Activated gamma-delta T cell treated with Interleukin-2 at 50 U/mL for 16 hours (primary cell): Measurements from ENCODE around the gene AMHR2.

Source experiments
- DNase-seq: peaks from one replicate; pipeline ENCODE4 v3.0.0-alpha.2; 2020

The AMHR2 gene

DNA sequence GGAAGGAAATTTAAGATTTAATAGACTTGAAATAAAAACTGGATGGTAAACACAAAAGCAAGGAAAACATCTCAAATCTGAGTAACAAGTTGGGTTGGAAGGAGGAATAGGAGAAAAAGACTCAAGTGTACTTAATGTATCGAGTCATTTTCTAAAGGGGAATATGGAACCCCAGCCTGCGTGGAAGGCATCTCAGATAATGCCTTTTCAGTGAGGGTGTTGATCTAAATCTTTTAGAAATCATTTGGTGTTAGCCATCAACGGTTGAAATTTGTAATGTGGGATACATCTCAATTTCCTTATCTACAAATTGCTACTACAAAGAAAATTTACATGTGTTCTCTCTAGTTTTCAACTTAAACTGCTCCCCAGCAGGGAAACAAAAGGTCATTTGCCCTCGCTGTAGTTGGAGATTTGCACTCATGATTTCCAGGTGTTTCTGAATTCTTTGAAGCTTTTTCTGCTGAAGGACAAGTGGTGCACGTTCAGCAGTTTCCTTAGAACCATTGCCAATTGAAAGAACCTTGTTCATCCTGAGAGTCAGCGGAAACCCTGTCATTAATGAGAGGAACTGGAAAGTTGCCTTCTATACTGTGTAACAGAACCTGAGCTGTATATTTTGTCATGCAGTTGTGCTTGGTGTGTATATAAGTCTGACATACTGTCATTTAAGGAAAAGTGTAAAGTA lies 30.4 kb downstream of the AMHR2 start:
- DNase-seq, result no peak

DNA sequence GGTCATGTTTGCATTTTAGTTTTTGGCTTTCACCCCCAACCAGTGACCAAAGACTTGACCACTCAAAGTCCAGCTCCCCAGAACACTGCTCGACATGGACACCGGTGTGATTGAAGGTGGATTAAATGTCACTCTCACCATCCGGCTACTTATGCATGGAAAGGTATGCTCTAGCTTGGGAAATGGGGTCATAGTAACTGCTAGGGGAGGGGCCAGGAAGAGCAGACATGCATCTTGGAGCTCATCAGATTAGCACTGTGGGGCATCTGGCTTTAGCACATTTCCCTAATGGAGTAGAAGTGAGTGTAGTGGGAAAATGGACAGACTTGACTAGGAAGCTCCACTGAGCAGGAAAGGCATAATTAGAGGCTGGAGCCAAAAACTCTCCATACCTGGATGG lies 31.1 kb downstream of the AMHR2 start:
- no peak for DNase-seq

DNA sequence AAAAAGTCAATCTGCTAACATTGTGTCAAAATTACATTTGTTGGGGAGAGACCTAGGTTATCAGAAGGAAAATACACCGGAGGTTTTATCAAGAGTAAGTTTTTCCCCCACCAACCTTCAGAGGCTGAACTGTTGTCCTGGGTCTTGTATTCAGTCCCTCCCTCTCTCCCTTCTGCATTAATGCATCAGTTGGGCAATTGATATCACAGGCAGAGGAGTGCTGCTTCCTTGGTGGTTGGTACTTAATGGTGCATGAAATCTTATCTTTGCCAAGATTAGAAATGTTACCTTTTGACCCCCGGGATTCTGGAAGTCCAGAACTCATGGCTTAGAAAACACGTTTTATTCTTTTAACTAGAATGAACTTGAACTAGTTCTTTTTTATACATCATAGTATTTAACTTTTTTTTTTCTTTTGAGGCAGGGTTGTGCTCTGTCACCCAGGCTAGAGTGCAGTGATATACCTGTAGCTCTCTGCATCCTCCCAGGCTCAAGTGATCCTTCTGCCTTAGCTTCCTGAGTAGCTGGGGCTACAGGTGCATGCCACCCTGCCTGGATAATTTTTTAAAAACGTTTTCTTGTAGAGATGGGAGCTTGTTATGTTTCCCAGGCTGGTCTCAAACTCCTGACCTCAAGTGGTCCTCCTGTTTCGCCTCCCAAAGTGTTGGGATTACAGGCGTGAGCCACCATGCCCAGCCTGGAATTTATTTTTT lies 33.2 kb downstream of the AMHR2 start:
- no peak for DNase-seq

DNA sequence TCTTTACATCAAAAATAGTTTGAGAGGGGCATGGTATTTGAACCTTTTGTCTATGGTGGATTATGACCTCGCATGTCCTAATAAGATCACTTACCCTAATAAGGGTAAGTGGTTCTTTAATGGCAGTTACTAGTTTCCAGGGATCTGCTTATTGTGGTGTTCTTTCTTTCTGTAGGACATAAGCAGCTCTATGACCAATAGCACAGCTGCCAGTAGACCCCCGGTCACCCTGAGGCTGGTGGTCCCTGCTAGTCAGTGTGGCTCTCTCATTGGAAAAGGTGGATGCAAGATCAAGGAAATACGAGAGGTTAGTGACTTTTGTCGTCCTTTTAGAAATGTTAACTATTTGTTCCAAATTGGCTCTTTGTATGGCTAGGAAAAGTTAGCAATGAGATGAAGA lies 35.4 kb downstream of the AMHR2 start:
- DNase-seq, result no peak

DNA sequence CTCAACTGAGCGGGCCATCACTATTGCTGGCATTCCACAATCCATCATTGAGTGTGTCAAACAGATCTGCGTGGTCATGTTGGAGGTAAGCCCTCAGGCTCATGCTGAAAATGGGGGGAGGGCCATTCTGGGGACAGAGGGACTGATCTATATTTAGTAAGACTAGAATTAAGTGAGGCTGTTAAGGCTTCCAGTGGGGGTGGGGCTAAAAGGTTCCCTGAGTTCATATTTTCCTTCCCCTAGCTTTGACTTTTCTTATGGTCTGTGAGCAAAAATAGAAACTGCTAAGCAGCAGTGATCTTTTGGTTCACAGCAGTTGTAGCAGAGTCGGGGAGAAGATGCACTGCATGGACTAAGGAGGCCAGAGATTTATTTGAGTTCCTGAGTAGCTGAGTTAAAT lies 37.4 kb downstream of the AMHR2 start:
- DNase-seq, result no peak

DNA sequence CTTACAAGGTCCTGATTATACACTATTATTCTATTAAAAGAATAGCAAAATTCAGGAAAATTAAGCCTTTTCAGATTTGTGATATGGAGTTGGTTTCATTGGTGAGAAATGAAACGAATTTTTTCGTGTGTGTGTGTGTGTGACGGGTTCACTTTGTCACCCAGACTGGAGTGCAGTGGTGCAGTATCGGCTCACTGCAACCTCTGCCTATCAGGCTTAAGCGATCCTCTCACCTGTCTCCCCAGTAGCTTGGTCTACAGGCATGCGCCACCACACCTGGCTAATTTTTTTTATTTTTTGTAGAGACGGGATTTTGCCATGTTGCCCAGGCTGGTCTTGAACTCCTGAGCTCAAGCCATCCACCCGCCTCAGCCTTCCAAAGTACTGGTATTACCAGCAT lies 37.9 kb downstream of the AMHR2 start:
- DNase-seq, result no peak

DNA sequence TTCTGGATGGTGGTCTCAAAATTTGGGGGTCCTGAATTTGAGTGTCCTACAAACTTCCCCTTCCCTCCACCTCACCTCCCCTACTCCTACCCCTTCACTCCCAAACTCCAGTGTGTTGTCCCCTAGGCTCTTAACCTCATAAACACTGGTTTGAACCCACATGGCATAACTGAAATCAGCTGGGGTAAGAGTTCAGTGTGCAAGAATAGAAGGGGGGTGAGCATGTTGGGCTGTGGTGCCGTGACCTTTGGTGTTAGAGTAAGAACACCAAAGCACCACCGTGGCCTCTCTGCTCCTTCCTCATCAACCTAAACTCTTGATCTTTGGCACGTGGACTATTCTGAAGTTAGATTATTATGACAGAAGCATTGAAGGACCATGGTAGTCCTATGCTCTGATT lies 39.3 kb downstream of the AMHR2 start:
- DNase-seq, result no peak

DNA sequence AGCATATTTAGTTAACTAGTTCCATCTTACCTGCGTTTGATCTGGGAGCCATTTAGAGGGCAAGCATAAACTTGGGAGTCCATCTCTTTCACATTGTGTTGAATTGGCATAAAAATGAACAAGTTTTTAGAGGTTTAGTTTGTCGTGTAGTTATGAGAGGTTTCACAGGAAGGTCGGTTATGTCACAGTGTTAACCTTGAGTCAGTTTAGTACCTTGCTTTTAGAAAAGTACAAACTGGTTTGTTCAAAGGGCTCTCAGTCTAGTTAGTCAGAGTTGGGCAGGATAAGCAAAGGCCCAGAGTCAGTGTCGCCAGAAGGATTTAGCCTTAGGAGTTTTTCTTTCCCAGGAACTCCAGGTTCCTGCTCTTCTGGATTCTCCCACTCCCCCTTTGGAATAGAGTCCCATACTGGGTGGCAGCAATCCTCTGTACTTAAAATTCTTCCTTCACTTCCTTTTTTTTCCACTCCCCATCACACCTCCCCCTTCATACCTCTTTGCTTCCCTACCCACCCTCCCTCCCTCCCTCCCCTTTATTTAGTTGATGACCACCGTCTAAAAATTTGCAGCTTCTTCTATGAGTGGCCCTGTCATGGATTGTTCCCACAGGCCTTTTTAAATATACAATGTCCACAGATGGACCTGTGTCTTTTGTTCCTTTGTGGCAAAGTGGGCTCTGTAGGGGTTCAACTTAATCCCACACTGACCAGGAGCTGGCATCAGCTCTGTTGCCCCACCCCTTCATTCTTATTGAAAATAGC lies 40.3 kb downstream of the AMHR2 start:
- DNase-seq, result no peak

DNA sequence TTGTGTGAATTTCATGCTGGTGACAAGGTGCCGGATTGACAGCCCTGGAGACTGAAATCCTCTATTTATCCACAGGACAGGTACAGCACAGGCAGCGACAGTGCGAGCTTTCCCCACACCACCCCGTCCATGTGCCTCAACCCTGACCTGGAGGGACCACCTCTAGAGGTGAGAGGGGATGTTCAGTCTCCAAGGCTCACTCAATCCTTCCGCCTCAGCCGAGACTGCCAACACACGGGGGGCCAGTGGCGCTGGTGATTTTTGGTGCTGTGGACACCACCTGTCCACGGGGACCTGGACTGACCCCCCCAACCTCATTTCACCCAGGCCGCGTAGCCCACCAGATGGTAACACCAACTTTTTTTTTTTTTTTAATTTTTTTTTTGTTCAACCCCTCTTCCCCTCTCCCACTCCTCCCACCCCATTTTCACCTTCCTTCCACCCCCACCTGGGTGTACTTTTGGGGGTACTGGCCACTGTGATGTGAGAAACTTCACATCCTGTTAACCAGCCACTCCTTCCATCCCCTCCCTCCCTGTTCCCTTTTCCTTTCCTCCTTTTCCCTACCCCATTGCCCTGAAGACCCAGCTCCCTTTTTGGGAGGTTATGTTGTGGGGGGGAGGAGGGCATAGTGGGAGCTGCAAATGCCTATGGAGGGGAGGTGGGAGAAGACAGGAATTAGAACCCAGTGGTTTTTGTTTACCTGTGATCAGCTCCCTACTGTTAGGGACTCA lies 41.2 kb downstream of the AMHR2 start:
- DNase-seq, result no peak

DNA sequence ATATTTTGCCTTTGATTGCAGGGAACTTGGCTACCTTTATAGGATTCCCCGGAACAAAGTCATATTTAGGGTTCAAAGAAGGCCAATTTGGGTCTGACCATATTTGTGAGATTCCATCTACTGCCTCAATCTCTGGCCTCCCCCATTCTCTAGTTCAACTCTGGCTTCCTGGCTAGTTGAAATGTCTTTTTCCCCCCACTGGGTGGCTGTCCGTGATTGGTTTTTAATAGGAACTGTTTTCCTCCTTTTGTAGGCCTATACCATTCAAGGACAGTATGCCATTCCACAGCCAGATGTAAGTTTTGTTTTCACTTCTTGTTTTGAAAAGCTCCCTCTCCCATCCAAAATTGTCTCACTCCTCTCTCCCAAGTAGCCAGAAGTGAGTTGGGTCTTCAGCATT lies 42.0 kb downstream of the AMHR2 start:
- DNase-seq, result no peak

DNA sequence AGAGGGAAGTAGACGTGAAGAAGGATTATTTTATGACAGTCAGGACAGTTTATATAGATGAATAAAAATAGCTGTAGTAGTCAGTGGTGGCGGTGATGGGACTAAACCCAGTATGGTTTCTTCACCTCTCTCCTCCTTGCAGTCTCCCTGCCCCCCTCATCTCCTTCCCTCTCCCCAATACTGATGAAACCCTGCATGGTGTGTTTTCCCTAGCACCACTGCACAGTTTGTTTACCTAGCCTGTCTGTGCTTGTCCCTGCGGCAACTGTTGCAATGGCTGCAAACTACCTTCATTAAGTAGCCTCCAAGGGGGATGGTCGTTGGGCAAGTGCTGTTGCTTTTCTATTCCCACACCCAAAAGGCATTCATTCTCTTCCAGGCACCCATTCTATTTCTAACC lies 43.0 kb downstream of the AMHR2 start:
- DNase-seq, result no peak

DNA sequence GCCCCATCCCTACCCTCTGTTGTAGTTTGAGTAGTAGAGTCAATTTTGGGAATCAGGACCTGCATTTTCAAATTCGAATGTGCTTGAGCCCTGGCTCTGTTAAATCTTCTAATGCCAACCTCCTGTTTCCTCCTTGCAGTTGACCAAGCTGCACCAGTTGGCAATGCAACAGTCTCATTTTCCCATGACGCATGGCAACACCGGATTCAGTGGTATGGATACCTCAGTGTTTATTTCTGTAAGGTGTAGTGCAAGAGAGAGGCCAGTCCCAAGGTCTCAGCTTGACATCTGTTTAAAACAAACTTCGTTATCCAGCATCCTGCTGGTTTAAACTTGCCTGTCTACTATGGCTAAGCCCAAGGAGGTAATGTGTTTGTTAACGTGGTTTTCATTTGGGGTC lies 43.4 kb downstream of the AMHR2 start:
- no peak for DNase-seq

DNA sequence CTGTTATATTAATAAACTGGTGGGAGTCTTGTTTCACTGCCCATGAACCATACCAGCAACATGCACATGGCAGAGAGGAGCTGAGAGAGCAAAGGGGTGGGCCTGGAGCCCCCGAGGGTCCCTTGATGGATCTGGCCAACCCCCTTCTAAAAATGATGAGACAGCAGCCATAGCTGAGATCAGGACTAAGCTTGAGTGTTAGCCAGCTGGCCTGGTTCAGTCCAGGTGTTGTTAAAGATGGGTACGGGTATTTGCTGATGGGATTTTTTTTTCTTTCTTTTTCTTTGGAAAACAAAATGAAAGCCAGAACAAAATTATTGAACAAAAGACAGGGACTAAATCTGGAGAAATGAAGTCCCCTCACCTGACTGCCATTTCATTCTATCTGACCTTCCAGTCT lies 44.2 kb downstream of the AMHR2 start:
- DNase-seq, result no peak

DNA sequence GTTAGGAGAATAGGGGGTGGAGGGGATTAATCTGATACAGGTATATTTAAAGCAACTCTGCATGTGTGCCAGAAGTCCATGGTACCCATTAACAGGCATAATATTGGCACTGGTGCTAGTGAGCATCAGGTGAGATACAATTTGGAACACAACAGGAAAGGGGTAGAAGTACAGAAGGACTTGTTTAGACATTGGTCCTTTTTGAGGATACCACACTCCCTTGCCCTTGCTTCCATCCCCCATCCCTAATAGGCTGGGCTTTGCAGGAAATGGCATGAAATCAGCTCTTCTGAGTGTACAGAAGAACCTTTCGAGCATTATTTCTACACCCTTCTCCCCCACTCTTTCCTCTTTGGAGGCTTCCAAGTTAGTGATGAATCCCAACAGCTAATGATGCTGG lies 44.6 kb downstream of the AMHR2 start:
- DNase-seq, result no peak

DNA sequence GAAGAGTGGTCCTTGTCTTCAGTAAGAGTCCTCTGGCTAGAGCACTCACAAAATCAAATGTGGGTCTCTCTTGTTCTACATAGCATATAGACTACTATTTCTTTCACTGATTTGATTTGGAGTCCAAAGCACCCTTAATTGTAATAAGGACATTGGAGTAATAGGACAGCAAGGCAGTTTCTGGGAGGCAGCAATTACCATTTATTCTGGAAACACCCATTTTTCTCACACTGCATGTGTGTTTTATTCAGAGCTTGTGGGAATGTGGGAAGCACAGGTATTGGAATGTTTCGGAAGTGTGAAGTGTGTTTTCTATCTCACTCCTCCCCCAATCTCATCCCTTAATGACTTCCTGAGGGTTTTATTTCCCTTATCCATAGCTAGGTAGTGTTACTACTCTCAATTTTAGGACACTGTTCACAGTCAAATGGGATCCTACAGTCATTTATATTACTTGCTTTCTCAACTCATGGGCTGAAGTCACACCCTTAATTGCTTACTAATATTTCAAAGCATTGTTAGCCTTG lies 48.5 kb downstream of the AMHR2 start:
- no peak for DNase-seq

DNA sequence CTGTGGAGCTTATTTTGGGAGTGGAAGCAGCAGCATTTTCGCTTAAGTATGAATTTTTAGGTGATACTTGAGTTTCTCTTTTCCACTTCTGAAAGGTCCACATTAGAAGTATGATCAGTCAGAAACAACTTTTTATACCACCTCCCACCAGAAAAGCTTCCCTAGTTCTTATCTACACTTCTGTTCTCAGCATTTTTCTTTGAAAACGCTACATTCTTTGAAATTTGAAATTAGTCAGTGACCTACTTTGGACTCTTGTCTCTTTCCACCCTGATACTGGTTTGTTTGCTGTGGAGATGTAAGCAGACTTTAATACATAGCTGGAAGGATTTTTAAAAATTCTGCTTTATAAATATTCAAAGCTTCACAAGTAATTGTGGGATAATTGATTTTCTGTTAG lies 50.4 kb downstream of the AMHR2 start:
- DNase-seq, result no peak

DNA sequence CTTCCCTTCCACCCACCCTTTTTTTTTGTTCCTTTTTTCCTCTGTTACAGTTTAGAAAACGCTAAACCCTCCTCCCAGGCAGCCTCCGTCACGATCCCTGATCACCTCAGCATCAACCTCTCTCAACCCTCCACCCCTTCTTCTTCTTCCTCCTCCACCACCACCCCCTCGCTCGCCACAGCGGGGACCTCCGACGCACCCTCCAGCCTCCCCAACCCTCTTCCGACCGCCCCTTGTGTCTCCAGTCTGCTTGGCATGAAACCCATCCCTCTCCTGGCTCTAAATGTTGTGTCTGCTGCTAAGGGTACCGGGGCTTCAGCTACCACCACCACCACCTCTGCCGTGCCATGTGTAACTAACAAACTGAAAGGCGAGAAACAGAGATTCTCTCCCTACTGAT lies 51.2 kb downstream of the AMHR2 start:
- DNase-seq, result no peak

DNA sequence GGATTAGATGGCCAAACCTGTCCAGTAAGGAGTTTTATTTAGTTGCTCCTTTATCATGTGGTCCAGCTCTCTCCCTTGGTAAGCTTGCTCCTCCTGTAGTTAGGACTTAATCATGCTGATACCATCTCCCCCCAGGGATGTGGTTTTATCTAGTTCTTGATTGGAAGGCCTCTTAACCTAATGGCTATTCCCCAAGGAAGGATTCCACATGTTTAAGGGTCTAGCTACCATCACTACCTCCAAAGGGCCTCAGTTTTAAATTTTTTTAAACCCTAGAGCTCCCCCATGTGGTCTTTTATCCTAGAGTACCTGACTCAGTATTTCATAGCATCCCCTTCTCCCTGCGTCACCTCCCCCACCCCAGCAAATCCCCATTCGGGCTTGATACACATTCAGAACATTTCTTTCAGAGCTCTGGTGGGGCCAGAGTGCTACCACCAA lies 53.1 kb downstream of the AMHR2 start:
- DNase-seq, result no peak

DNA sequence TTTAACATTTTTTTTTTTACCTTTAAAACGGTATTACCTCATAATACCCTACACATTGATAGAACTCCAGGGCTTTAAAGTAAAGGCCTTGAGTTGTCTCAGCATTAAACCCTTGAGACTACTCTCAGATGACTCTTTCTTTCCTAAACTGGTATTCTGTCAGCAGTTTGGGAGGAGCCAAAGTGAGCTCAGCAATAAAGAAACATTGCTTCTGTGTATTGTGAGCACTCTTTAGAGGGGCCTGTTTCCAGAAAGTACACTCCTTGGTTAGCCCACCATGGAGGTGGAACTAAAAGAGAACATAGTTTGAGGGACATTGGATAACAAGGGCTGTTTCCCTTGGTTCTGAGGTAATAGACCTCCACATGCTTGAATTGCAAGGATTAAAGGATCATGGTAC lies 55.2 kb downstream of the AMHR2 start:
- DNase-seq, result no peak

DNA sequence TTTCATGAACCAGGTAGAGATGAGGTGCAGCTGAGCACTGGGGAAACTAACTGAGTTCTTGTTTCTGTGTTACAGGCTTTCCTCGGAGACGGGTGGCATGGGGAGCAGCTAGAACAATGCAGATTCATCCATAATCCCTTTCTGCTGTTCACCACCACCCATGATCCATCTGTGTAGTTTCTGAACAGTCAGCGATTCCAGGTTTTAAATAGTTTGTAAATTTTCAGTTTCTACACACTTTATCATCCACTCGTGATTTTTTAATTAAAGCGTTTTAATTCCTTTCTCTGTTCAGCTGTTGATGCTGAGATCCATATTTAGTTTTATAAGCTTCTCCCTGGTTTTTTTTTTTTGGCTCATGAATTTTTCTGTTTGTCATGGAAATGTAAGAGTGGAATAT lies 55.7 kb downstream of the AMHR2 start:
- DNase-seq, result no peak

DNA sequence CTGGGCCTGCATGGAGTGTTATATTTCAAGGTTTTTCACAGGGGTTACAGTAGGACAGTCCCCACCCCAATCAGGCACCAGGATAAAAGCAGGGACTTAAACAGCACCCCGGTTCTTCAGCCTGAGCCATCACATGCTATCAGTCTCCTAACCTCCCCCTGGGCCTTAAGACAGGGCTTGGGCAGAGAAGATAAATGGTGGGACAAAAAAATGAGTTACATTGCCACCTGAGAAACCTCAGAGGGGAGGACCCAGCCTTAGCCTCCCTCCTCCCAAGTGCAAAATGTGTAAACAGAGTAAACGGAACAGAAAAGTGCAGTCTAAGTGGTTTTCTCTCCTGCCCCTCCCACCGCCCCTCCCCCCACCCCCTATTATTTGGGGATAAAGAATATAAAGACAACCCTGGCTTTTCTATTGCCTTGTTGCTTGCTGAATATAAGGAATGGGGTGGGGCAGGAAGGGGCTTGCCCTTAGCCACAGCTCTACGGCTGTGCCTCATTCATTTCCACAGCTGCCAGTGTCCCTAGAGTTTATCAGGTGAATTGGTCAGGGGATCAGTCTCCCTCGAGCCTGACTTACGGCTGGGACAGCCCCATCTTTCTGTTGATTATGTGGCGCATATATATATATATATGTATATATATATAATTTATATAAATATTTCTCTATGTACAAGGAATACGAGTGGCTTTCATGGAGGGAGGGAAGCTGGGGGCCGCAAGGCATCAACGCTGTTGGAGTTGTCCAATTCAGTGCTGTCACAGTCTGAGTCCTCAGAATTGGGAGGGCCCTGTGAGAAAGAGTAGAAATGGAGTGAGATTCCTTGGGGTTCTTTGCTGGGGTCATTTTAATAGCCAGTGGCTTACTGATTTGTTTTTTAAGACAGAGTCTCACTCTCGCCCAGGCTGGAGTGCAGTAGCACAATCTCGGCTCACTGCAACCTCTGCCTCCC lies 57.1 kb downstream of the AMHR2 start:
- DNase-seq, result no peak
